ENCODE data around the gene CBX2.

GRCh38 chr17:79788455-79788854, 10.5 kb downstream of the CBX2 start:
- TF ChIP-seq CTCF (IDR thresholded peaks at IDR 0.05; ENCODE audit: low read depth, low read length) (no peak), EZH2phosphoT487 (IDR thresholded peaks at IDR 0.05; ENCODE audit: low read depth) (no peak)

All from OCI-LY3 (cell line).